Measurements from ENCODE around the gene CWF19L2. TPM values are rescaled to one million over a fixed set of nuclear protein-coding genes. Genes with fewer than 3 reads are reported as not detected.

The CWF19L2 gene
- total and polyA plus RNA-seq, 11 donors, result 4.1 to 8.4 (median 7.5) TPM

DNA sequence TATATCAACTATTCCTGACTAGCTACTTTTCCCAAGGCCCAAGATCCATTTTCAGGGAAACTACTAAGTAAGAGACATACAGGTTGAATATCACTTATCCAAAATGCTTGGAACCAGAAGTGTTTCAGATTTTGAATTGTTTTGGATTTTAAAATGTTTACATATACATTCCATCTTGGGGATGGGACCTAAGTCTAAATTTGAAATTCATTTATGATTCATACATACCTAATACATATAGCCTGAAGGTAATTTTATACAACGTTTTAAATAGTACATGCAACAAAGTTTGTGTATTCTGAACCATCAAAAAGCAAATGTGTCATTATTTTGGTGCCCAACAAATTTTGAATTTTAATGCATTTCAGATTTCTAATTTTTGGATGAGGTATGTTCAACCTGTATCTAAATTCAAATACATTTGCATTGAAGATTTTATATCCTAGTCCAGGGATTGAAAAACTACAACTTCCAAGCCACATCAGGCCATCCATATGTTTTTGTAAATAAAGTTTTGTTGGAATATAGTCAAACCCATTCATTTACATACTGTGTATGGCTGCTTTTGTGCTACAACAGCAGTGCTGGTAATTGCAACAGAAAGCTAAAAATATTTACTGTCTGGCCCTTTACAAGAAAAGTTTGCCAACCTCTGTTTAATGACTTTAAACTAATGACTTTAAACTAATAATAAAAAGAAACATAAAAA, 73.3 kb downstream of the CWF19L2 start:
- 95 to 97% (median 96%) methylated on average over 1 of the region's 1 CpG for WGBS, 4 donors
- H3K4me3 ChIP-seq, result no peak overlapping the region
- ATAC-seq, result no peak
- no peaks in the 10 kb centered on the region for H3K4me1 ChIP-seq
- no peak for TF ChIP-seq POLR2A (IDR thresholded peaks at IDR 0.05)
- TF ChIP-seq, protein P1, sequence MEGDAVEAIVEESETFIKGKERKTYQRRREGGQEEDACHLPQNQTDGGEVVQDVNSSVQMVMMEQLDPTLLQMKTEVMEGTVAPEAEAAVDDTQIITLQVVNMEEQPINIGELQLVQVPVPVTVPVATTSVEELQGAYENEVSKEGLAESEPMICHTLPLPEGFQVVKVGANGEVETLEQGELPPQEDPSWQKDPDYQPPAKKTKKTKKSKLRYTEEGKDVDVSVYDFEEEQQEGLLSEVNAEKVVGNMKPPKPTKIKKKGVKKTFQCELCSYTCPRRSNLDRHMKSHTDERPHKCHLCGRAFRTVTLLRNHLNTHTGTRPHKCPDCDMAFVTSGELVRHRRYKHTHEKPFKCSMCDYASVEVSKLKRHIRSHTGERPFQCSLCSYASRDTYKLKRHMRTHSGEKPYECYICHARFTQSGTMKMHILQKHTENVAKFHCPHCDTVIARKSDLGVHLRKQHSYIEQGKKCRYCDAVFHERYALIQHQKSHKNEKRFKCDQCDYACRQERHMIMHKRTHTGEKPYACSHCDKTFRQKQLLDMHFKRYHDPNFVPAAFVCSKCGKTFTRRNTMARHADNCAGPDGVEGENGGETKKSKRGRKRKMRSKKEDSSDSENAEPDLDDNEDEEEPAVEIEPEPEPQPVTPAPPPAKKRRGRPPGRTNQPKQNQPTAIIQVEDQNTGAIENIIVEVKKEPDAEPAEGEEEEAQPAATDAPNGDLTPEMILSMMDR (IDR thresholded peaks at IDR 0.05), result no peak
- no peaks in the 10 kb centered on the region for H3K9me3 ChIP-seq
- DNase-seq, result no peak
- H3K36me3 ChIP-seq, result peaks cover 0 to 32% (median 9%) of the 10 kb centered on the region in 9 donors
- intact Hi-C loops (cut with DNase I), result no loop called here
- no peaks in the 10 kb centered on the region for H3K27me3 ChIP-seq
- H3K27ac ChIP-seq, result no peak overlapping the region

GRCh38 chr11:107372439-107372838, 85.2 kb downstream of the CWF19L2 start:
- DNase-seq (no peak), ATAC-seq (no peak)
- no peak overlapping the region for H3K4me3 ChIP-seq

DNA sequence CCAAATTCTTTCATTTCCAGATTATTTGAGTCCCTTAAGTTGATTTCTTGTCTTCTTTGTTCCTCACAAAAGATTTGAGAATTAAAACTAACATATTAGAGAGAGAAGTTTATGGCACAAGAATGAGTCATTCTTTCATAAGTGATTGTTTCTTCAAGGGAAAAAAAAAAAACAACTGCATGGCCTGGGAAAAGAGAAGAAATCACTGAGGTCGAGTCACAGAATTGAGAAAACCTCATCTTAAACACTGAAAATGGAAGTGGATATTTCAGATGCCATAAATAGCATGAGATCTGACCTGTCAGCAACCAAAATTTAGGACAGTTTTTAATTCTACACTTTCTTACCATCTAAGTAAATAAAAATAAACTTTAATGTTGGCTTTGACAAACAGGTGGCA, 87.2 kb downstream of the CWF19L2 start:
- Histone ChIP-seq H3K27ac (no peak overlapping the region), H3K4me1 (no peaks in the 10 kb centered on the region), H3K9me3 (no peaks in the 10 kb centered on the region), H3K36me3 (no peaks in the 10 kb centered on the region), H3K4me3 (no peak overlapping the region), H3K27me3 (no peaks in the 10 kb centered on the region)
- DNase-seq (no peak), ATAC-seq (no peak)
- TF ChIP-seq, protein P1 (IDR thresholded peaks at IDR 0.05), result no peak
- no peak for TF ChIP-seq POLR2A (IDR thresholded peaks at IDR 0.05)
- 50 to 67% (median 59%) methylated on average over 1 of the region's 1 CpG for WGBS, 4 donors
- intact Hi-C loops (cut with DNase I), result no loop called here

More at GRCh38 chr11:107372439-107372838, 85.2 kb downstream of the CWF19L2 start:
- Histone ChIP-seq H3K4me1 (no peaks in the 10 kb centered on the region), H3K36me3 (no peaks in the 10 kb centered on the region), H3K27ac (no peak overlapping the region), H3K27me3 (no peaks in the 10 kb centered on the region), H3K9me3 (no peaks in the 10 kb centered on the region)
- intact Hi-C loops (cut with DNase I), result no loop called here
- no peak for TF ChIP-seq POLR2A (IDR thresholded peaks at IDR 0.05)
- TF ChIP-seq, protein P1 (IDR thresholded peaks at IDR 0.05), result no peak
- WGBS, 4 donors, result 85 to 91% (median 90%) methylated on average over 7 of the region's 7 CpGs

GRCh38 chr11:107359701-107360100, 97.9 kb downstream of the CWF19L2 start:
- Histone ChIP-seq H3K4me3 (no peak overlapping the region), H3K4me1 (no peaks in the 10 kb centered on the region), H3K9me3 (peaks cover 0 to 6% (median 0%) of the 10 kb centered on the region in 12 donors), H3K27ac (no peak overlapping the region), H3K27me3 (no peaks in the 10 kb centered on the region), H3K36me3 (peaks cover 0 to 20% (median 0%) of the 10 kb centered on the region in 9 donors)
- intact Hi-C loops (cut with DNase I), result no loop called here
- DNase-seq, result no peak
- TF ChIP-seq POLR2A (IDR thresholded peaks at IDR 0.05), result no peak
- TF ChIP-seq, protein P1 (IDR thresholded peaks at IDR 0.05), result no peak
- 69 to 89% (median 87%) methylated on average over 4 of the region's 4 CpGs for WGBS, 4 donors
- ATAC-seq, result no peak

Data from heart left ventricle (tissue), 16 donors.